ENCODE measurements around the gene B2M. TPM values are rescaled to one million over a fixed set of nuclear protein-coding genes. Genes with fewer than 3 reads are reported as not detected.

The B2M gene
- total and polyA plus RNA-seq, 2 experiments from 2014 or later, result 167 to 180 TPM

- TF ChIP-seq, protein P1, sequence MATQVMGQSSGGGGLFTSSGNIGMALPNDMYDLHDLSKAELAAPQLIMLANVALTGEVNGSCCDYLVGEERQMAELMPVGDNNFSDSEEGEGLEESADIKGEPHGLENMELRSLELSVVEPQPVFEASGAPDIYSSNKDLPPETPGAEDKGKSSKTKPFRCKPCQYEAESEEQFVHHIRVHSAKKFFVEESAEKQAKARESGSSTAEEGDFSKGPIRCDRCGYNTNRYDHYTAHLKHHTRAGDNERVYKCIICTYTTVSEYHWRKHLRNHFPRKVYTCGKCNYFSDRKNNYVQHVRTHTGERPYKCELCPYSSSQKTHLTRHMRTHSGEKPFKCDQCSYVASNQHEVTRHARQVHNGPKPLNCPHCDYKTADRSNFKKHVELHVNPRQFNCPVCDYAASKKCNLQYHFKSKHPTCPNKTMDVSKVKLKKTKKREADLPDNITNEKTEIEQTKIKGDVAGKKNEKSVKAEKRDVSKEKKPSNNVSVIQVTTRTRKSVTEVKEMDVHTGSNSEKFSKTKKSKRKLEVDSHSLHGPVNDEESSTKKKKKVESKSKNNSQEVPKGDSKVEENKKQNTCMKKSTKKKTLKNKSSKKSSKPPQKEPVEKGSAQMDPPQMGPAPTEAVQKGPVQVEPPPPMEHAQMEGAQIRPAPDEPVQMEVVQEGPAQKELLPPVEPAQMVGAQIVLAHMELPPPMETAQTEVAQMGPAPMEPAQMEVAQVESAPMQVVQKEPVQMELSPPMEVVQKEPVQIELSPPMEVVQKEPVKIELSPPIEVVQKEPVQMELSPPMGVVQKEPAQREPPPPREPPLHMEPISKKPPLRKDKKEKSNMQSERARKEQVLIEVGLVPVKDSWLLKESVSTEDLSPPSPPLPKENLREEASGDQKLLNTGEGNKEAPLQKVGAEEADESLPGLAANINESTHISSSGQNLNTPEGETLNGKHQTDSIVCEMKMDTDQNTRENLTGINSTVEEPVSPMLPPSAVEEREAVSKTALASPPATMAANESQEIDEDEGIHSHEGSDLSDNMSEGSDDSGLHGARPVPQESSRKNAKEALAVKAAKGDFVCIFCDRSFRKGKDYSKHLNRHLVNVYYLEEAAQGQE (IDR thresholded peaks at IDR 0.05; ENCODE audit: unreplicated experiment), result no peak
Observed at GRCh38 chr15:44705986-44706385, 5.3 kb upstream of the B2M start (continued).

DNA sequence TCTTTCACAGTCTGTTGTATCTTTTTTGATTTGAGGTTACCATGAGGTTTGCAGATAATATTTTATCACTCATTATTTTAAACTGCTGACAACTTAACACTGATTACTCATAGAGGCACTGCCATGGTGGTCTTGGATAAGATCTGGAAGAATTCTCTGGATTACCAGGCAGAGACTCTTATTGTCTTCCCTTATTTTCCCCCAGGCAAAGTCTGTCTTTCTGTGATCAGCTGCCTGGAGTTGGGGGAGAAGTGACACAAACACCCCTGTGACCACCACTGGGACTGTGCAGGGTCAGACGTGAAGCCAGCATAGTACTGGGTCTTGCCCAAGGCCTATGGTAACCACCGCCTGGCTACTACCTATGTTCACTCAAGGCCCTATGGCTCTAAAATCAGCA is 4.9 kb upstream of the B2M start:
- no peak for DNase-seq (ENCODE audit: low spot score)
- Mint-ChIP-seq H3K9me3 (peaks cover 15% of the 10 kb centered on the region), H3K27ac (no peak overlapping the region), H3K36me3 (ENCODE audit: low read depth) (0 out of 3 replicates have a peak, but pooled peaks cover 6% of the 10 kb centered on the region), H3K27me3 (ENCODE audit: insufficient read depth, low read depth, poor library complexity) (peaks cover 4% of the 10 kb centered on the region), H3K4me3 (no peak overlapping the region), H3K4me1 (no peaks in the 10 kb centered on the region; the same call in 2 of the 3 replicates)
- Histone ChIP-seq H3K4me2 (no peak overlapping the region), H3K9me2 (ENCODE audit: insufficient read depth) (no peaks in the 10 kb centered on the region), H3K27ac (ENCODE audit: low read depth) (no peak overlapping the region), H2AFZ (no peak overlapping the region), H3F3A (replicated peaks; ENCODE audit: low read depth) (no peaks in the 10 kb centered on the region), H3K36me3 (ENCODE audit: insufficient read depth) (no peaks in the 10 kb centered on the region), H4K20me1 (replicated peaks; ENCODE audit: insufficient read depth) (no peaks in the 10 kb centered on the region), H3K79me2 (replicated peaks; ENCODE audit: insufficient read depth) (no peaks in the 10 kb centered on the region), H3K27me3 (ENCODE audit: insufficient read depth) (no peaks in the 10 kb centered on the region), H3K4me1 (ENCODE audit: insufficient read depth) (no peaks in the 10 kb centered on the region), H3K4me3 (no peak overlapping the region)
- no peak for TF ChIP-seq ZNF331 (CRISPR knock-in tag; IDR thresholded peaks at IDR 0.05; ENCODE audit: low read depth)
- TF ChIP-seq EZH2 (IDR thresholded peaks at IDR 0.05; ENCODE audit: low read depth, unreplicated experiment), result no peak
- TF ChIP-seq ETS1 (IDR thresholded peaks at IDR 0.05), result no peak
- no peak for TF ChIP-seq STAT1 (IDR thresholded peaks at IDR 0.05; ENCODE audit: unreplicated experiment)
- no peak for TF ChIP-seq JUNB (IDR thresholded peaks at IDR 0.05; ENCODE audit: unreplicated experiment)
- TF ChIP-seq POLR2AphosphoS5 (IDR thresholded peaks at IDR 0.05; ENCODE audit: low read depth), result no peak
- ATAC-seq, result no peak

GRCh38 chr15:44706946-44707636 is 4.2 kb upstream of the B2M start:
- ATAC-seq, result no peak
- H3K36me3 Mint-ChIP-seq (ENCODE audit: low read depth), result 0 out of 3 replicates have a peak, but pooled peaks cover 6% of the 10 kb centered on the region
- TF ChIP-seq ZNF462 (CRISPR knock-in tag; IDR thresholded peaks at IDR 0.05) (no peak), ZNF331 (CRISPR knock-in tag; IDR thresholded peaks at IDR 0.05; ENCODE audit: low read depth) (no peak)

More at GRCh38 chr15:44706946-44707636, 4.2 kb upstream of the B2M start:
- Histone ChIP-seq H3K27me3 (ENCODE audit: insufficient read depth) (peaks cover 4% of the 10 kb centered on the region), H3K4me1 (ENCODE audit: insufficient read depth) (no peaks in the 10 kb centered on the region), H3K9me2 (ENCODE audit: insufficient read depth) (no peaks in the 10 kb centered on the region), H3K4me2 (no peak overlapping the region), H3F3A (replicated peaks; ENCODE audit: low read depth) (no peaks in the 10 kb centered on the region), H3K36me3 (ENCODE audit: insufficient read depth) (no peaks in the 10 kb centered on the region), H2AFZ (no peak overlapping the region), H3K27ac (ENCODE audit: low read depth) (no peak overlapping the region), H3K4me3 (no peak overlapping the region), H3K79me2 (replicated peaks; ENCODE audit: insufficient read depth) (no peaks in the 10 kb centered on the region), H4K20me1 (replicated peaks; ENCODE audit: insufficient read depth) (peaks cover 1% of the 10 kb centered on the region; the same call in 1 of the 2 replicates)
- peaks cover 1% of the 10 kb centered on the region; the same call in 2 of the 3 replicates for H3K4me1 Mint-ChIP-seq
- H3K9me3 Mint-ChIP-seq, result peaks cover 15% of the 10 kb centered on the region
- no peak for DNase-seq (ENCODE audit: low spot score)
- H3K27me3 Mint-ChIP-seq (ENCODE audit: insufficient read depth, low read depth, poor library complexity), result peaks cover 9% of the 10 kb centered on the region
- H3K4me3 Mint-ChIP-seq, result no peak overlapping the region
- no peak overlapping the region for H3K27ac Mint-ChIP-seq
